NCI-H446 (cell line): ENCODE measurements around the gene PROP1.
"Not testable (repeated sequence)": the region's sequence is repeated elsewhere in the genome, so short reads cannot be mapped to it uniquely, and the experiment has no call there.

Source experiments
- DNase-seq, 2 experiments: peaks; one replicate each; lab custom pipeline; 2025; lab: John Stamatoyannopoulos, UW

Gene PROP1

GRCh38 chr5:177945145-177945544, 50.9 kb downstream of the PROP1 start:
- DNase-seq = not testable (repeated sequence)

- DNase-seq = not testable (repeated sequence)
Observed at GRCh38 chr5:177943805-177944736, 52.0 kb downstream of the PROP1 start.

GRCh38 chr5:177942896-177943295, 53.1 kb downstream of the PROP1 start:
- not testable (repeated sequence) for DNase-seq
